ENCODE data around the gene HOXB3. TPM values are rescaled to one million over a fixed set of nuclear protein-coding genes. Genes with fewer than 3 reads are reported as not detected.

HOXB3 gene
- total and polyA plus RNA-seq, 2 of the 13 experiments (the other 11 are each of a cell fraction or from before 2014, with no cell fraction given) = not detected

- intact Hi-C loops (cut with micrococcal nuclease; ENCODE audit: unreplicated experiment) = no loop called here
- Histone ChIP-seq H3K9me3 (ENCODE audit: low read length) (no peaks in the 10 kb centered on the region), H3K4me3 (replicated peaks in 1 of 3; ENCODE audit: insufficient read depth in 1 of 3, low read depth in 2 of 3, low read length in 3 of 3) (no peak overlapping the region), H3K27me3 (ENCODE audit: control insufficient read depth in 1 of 2, insufficient read depth in 2 of 2, low read length in 2 of 2) (peaks cover 53 to 98% of the 10 kb centered on the region in 2 experiments), H3K27ac (ENCODE audit: extremely low read length, insufficient read depth, low read length) (no peak overlapping the region), H3K36me3 (replicated peaks in 1 of 2; ENCODE audit: control insufficient read depth in 1 of 2, insufficient read depth in 2 of 2, low read length in 2 of 2) (no peaks in the 10 kb centered on the region), H3K9ac (ENCODE audit: insufficient read depth, low read depth, low read length) (no peak overlapping the region), H3K4me2 (ENCODE audit: low read depth, low read length) (no peak overlapping the region), H3K4me1 (ENCODE audit: insufficient read depth, low read length) (peaks cover 12% of the 10 kb centered on the region; the same call in 1 of the 2 replicates), H3K79me2 (ENCODE audit: insufficient read depth, low read length) (no peaks in the 10 kb centered on the region), H4K20me1 (ENCODE audit: insufficient read depth, low read length) (peaks cover 2% of the 10 kb centered on the region; the same call in 1 of the 2 replicates), H2AFZ (ENCODE audit: low read length) (no peak overlapping the region)
- ChIA-PET CTCF (ENCODE audit: low intra/inter-chr PET ratio, low total read pairs) (no interaction called here), POLR2A (no interaction called here)
- DNase-seq (ENCODE audit: low spot score) (no peak), FAIRE-seq (no peak), ATAC-seq (no peak)
- in situ Hi-C loops (cut with HindIII; ENCODE audit: extremely low pct_ligation_motif_present, low pct_unique_long_range_greater_than_20kb) = loop anchor here (5.0 kb wide), 1 partner anchor 447 kb away; no protein-coding TSS in a partner anchor
- WGBS (ENCODE audit: low lambda C conversion rate) = 5% methylated on average over 5 of the region's 5 CpGs
- BruUV-seq (replicated peaks) = no TSS peak
- no peak for TF ChIP-seq GTF3A (CRISPR knock-in tag; conservative IDR thresholded peaks at IDR 0.05)
These were observed 9.3 kb upstream of the HOXB3 start for GRCh38 chr17:48599354-48599753.

- no peak overlapping the region for H3K27ac ChIP-seq (ENCODE audit: extremely low read length, insufficient read depth, low read length)
- no peak overlapping the region for H3K9ac ChIP-seq (ENCODE audit: insufficient read depth, low read depth, low read length)
- no peak overlapping the region for H3K4me3 ChIP-seq (replicated peaks in 1 of 3; ENCODE audit: insufficient read depth in 1 of 3, low read depth in 2 of 3, low read length in 3 of 3)
- H3K4me2 ChIP-seq (ENCODE audit: low read depth, low read length) = no peak overlapping the region
- peaks cover 55 to 98% of the 10 kb centered on the region in 2 experiments for H3K27me3 ChIP-seq (ENCODE audit: control insufficient read depth in 1 of 2, insufficient read depth in 2 of 2, low read length in 2 of 2)
- no peaks in the 10 kb centered on the region for H3K9me3 ChIP-seq (ENCODE audit: low read length)
- ATAC-seq = no peak
- TF ChIP-seq FOXA1 (IDR thresholded peaks at IDR 0.05) = no peak
- no peak for TF ChIP-seq FOXA1 (CRISPR knock-in tag; IDR thresholded peaks at IDR 0.05)
- no peak for TF ChIP-seq ZNF143 (CRISPR knock-in tag; IDR thresholded peaks at IDR 0.05)
- TF ChIP-seq CHD4 (IDR thresholded peaks at IDR 0.05; ENCODE audit: borderline replicate concordance, low read length) = no peak
- TF ChIP-seq GATA4 (IDR thresholded peaks at IDR 0.05; ENCODE audit: borderline replicate concordance, low read depth) = no peak
- TF ChIP-seq U2AF1 (optimal IDR thresholded peaks at IDR 0.05; ENCODE audit: low read depth, low read length) = no peak
- DNase-seq (ENCODE audit: low spot score) = no peak
- in situ Hi-C loops (cut with HindIII; ENCODE audit: extremely low pct_ligation_motif_present, low pct_unique_long_range_greater_than_20kb) = loop anchor here (5.0 kb wide), 1 partner anchor 446 kb away; no protein-coding TSS in a partner anchor
- BruUV-seq (replicated peaks) = no TSS peak
- no peaks in the 10 kb centered on the region for H3K79me2 ChIP-seq (ENCODE audit: insufficient read depth, low read length)
- intact Hi-C loops (cut with micrococcal nuclease; ENCODE audit: unreplicated experiment) = no loop called here
- 2% methylated on average over 7 of the region's 7 CpGs for WGBS (ENCODE audit: low lambda C conversion rate)
- no peaks in the 10 kb centered on the region for H3K36me3 ChIP-seq (replicated peaks in 1 of 2; ENCODE audit: control insufficient read depth in 1 of 2, insufficient read depth in 2 of 2, low read length in 2 of 2)
- H3K4me1 ChIP-seq (ENCODE audit: insufficient read depth, low read length) = peaks cover 17% of the 10 kb centered on the region; the same call in 1 of the 2 replicates
- peaks cover 2% of the 10 kb centered on the region; the same call in 1 of the 2 replicates for H4K20me1 ChIP-seq (ENCODE audit: insufficient read depth, low read length)
- no peak for FAIRE-seq
- CTCF ChIA-PET (ENCODE audit: low intra/inter-chr PET ratio, low total read pairs) = no interaction called here
- no peak overlapping the region for H2AFZ ChIP-seq (ENCODE audit: low read length)
- POLR2A ChIA-PET = no interaction called here
These were observed 8.7 kb upstream of the HOXB3 start for GRCh38 chr17:48598736-48599135.
